Stimulated activated CD4-positive, alpha-beta T cell treated with anti-CD3 and anti-CD28 coated beads, Interleukin-4, amount 100 ng/mL, for 4 hours (primary cell): ENCODE results near the gene IPO4.

Source experiments
- DNase-seq, 2 experiments: peaks; one replicate each; pipeline ENCODE4 v3.0.0-alpha.2; 2020

Gene IPO4

GRCh38 chr14:24146453-24146977, 42.1 kb downstream of the IPO4 start, which contains the start of gene PSME2:
TSS of gene PSME2 (minus strand) at chr14:24146610. CDS start at chr14:24146581, 29 bp downstream.
- DNase-seq, result peak; percentile 76 to 79

- no peak for DNase-seq
Measured at GRCh38 chr14:24145690-24146452, 42.7 kb downstream of the IPO4 start.

GRCh38 chr14:24145219-24145618, 43.4 kb downstream of the IPO4 start:
- DNase-seq, result no peak

GRCh38 chr14:24144451-24144850, 44.2 kb downstream of the IPO4 start:
- DNase-seq, result no peak

- DNase-seq, result no peak
Measured at GRCh38 chr14:24143511-24143910, 45.1 kb downstream of the IPO4 start.

GRCh38 chr14:24141097-24141880, 47.3 kb downstream of the IPO4 start, which contains the start of gene EMC9:
TSS of gene EMC9 (minus strand) at chr14:24141591. CDS start at chr14:24141304, 287 bp downstream.
- peak; percentile 99 for DNase-seq

GRCh38 chr14:24139272-24139934, 49.2 kb downstream of the IPO4 start:
- DNase-seq, result no peak

- no peak for DNase-seq
Measured at GRCh38 chr14:24138396-24139271, 50.0 kb downstream of the IPO4 start.

- DNase-seq, result no peak
Measured at GRCh38 chr14:24137529-24138395, 50.9 kb downstream of the IPO4 start.

- no peak for DNase-seq
Measured at GRCh38 chr14:24136684-24137528, 51.7 kb downstream of the IPO4 start.

- peak; percentile 91 to 95 for DNase-seq
Measured at GRCh38 chr14:24135834-24136683, 52.6 kb downstream of the IPO4 start, which contains the start of gene PSME1. TSS of gene PSME1 (plus strand) at chr14:24136194. CDS start at chr14:24136263, 69 bp downstream.

GRCh38 chr14:24135584-24135833, 53.1 kb downstream of the IPO4 start:
- DNase-seq, result no peak

GRCh38 chr14:24133735-24134134, 54.9 kb downstream of the IPO4 start:
- DNase-seq, result no peak

- no peak for DNase-seq
Measured at GRCh38 chr14:24132976-24133375, 55.6 kb downstream of the IPO4 start.

- peak in 1 of 2 experiments; percentile 24 for DNase-seq
Measured at GRCh38 chr14:24132061-24132685, 56.4 kb downstream of the IPO4 start.

GRCh38 chr14:24131549-24131966, 57.1 kb downstream of the IPO4 start:
- DNase-seq, result no peak

GRCh38 chr14:24130717-24131548, 57.7 kb downstream of the IPO4 start:
- DNase-seq, result no peak

GRCh38 chr14:24130380-24130716, 58.3 kb downstream of the IPO4 start, which contains the start of gene FITM1:
TSS of gene FITM1 (plus strand) at chr14:24130659. CDS start at chr14:24131564, 905 bp downstream.
- no peak for DNase-seq
